Measurements from ENCODE around the gene EMP1. TPM values are rescaled to one million over a fixed set of nuclear protein-coding genes. Genes with fewer than 3 reads are reported as not detected.

EMP1 gene
- total RNA-seq, 1 experiment from 2014 or later = 0.63 TPM

- Histone ChIP-seq H4K91ac (ENCODE audit: insufficient read length, low read depth, low read length) (no peak overlapping the region), H2BK20ac (ENCODE audit: low read depth, low read length, poor library complexity, severe bottlenecking) (no peak overlapping the region), H2BK12ac (ENCODE audit: insufficient read length, low read depth, low read length) (no peak overlapping the region), H3K9ac (ENCODE audit: extremely low read depth, insufficient read length, low read length) (no peak overlapping the region), H3K56ac (ENCODE audit: insufficient read length, low read depth, low read length) (no peak overlapping the region), H3K23ac (ENCODE audit: insufficient read length, low read depth, low read length) (no peak overlapping the region), H4K20me1 (ENCODE audit: control insufficient read depth, insufficient read depth, insufficient read length) (no peaks in the 10 kb centered on the region), H3K23me2 (ENCODE audit: insufficient read length, low read depth, low read length, poor library complexity, severe bottlenecking) (no peaks in the 10 kb centered on the region), H3K4ac (ENCODE audit: low read depth, low read length) (no peak overlapping the region), H3K9me3 (ENCODE audit: control insufficient read depth, low read depth, low read length) (no peaks in the 10 kb centered on the region), H3K4me1 (ENCODE audit: insufficient read depth, low read length) (peaks cover 24% of the 10 kb centered on the region; the same call in 1 of the 2 replicates), H3K18ac (ENCODE audit: insufficient read length, low read depth, low read length) (peak overlapping the region; percentile 15), H4K8ac (replicated peaks; ENCODE audit: insufficient read length, low read depth, low read length) (no peak overlapping the region), H3K14ac (ENCODE audit: insufficient read depth, low read length) (no peak overlapping the region), H4K5ac (ENCODE audit: insufficient read length, low read depth, low read length) (no peak overlapping the region), H2BK120ac (ENCODE audit: low read depth, low read length, poor library complexity, severe bottlenecking) (no peak overlapping the region), H3K79me1 (ENCODE audit: insufficient read depth, low read depth, low read length, poor library complexity, severe bottlenecking) (no peaks in the 10 kb centered on the region), H3K4me2 (ENCODE audit: insufficient read depth, insufficient read length, low read length) (no peak overlapping the region), H2AFZ (ENCODE audit: low read length) (peak overlapping the region; percentile 3), H2BK5ac (ENCODE audit: insufficient read length, low read length) (no peak overlapping the region), H3K27ac (ENCODE audit: insufficient read length, low read depth, low read length) (no peak overlapping the region), H2BK15ac (ENCODE audit: low read depth, low read length) (no peak overlapping the region), H2AK5ac (ENCODE audit: insufficient read length, low read length) (no peak overlapping the region), H3K79me2 (ENCODE audit: insufficient read depth, low read length) (no peaks in the 10 kb centered on the region), H3T11ph (ENCODE audit: low read length) (no peak overlapping the region), H3K27me3 (ENCODE audit: insufficient read depth, low read length) (no peaks in the 10 kb centered on the region)
- Mint-ChIP-seq H3K9me3 (no peaks in the 10 kb centered on the region), H3K36me3 (ENCODE audit: insufficient read depth in 1 of 3, low read depth in 3 of 3) (no peaks in the 10 kb centered on the region; a peak in 1 of 7 replicates), H3K27me3 (ENCODE audit: low read depth) (peaks cover 21% of the 10 kb centered on the region), H3K4me3 (peak overlapping the region in 1 of 2 experiments; percentile 21; a peak in 2 of 5 replicates), H3K4me1 (peaks cover 40 to 55% of the 10 kb centered on the region in 2 experiments), H3K27ac (peak overlapping the region in 2 of 3 experiments; percentile 9 to 51; a peak in 2 of 7 replicates)
- DNase-seq = peak; percentile 57
- WGBS (ENCODE audit: extremely low coverage, insufficient read length, low lambda C conversion rate) = no CpG with 5 or more reads among the region's 12 CpGs
- no peak for TF ChIP-seq CTCF (conservative IDR thresholded peaks at IDR 0.05)
Measured at GRCh38 chr12:13204428-13204827, 7.9 kb downstream of the EMP1 start.

All from H9 (cell line).